Measurements from ENCODE around the gene SPOCK1. TPM values are rescaled to one million over a fixed set of nuclear protein-coding genes. Genes with fewer than 3 reads are reported as not detected.

SPOCK1 gene
- total and polyA plus RNA-seq, 2 of the 13 experiments (the other 11 are each of a cell fraction or from before 2014, with no cell fraction given), result 0.18 to 0.29 TPM

- TF ChIP-seq ZNF503 (CRISPR knock-in tag; IDR thresholded peaks at IDR 0.05) (no peak), ZMAT5 (CRISPR knock-in tag; IDR thresholded peaks at IDR 0.05; ENCODE audit: borderline replicate concordance, low read depth) (no peak), CEBPZ (IDR thresholded peaks at IDR 0.05; ENCODE audit: low read length) (no peak)
Measured at GRCh38 chr5:137223324-137224295, 275.5 kb downstream of the SPOCK1 start (continued).

GRCh38 chr5:137221943-137222342, 277.2 kb downstream of the SPOCK1 start:
- H3K36me3 ChIP-seq (replicated peaks in 1 of 2; ENCODE audit: control insufficient read depth in 1 of 2, insufficient read depth in 2 of 2, low read length in 2 of 2), result no peaks in the 10 kb centered on the region
- intact Hi-C loops (cut with micrococcal nuclease; ENCODE audit: unreplicated experiment), result no loop called here
- no peak overlapping the region for H2AFZ ChIP-seq (ENCODE audit: low read length)
- H3K27me3 ChIP-seq (ENCODE audit: control insufficient read depth in 1 of 2, insufficient read depth in 2 of 2, low read length in 2 of 2), result no peaks in the 10 kb centered on the region
- H3K79me2 ChIP-seq (ENCODE audit: insufficient read depth, low read length), result no peaks in the 10 kb centered on the region
- FAIRE-seq (no peak), ATAC-seq (no peak), DNase-seq (ENCODE audit: low spot score) (no peak)
- ChIA-PET POLR2A (no interaction called here), CTCF (ENCODE audit: low intra/inter-chr PET ratio, low total read pairs) (no interaction called here)
- no peaks in the 10 kb centered on the region for H3K9me3 ChIP-seq (ENCODE audit: low read length)
- no peak overlapping the region for H3K4me3 ChIP-seq (replicated peaks in 1 of 3; ENCODE audit: insufficient read depth in 1 of 3, low read depth in 2 of 3, low read length in 3 of 3)
- no TSS peak for BruUV-seq (replicated peaks)
- 29% methylated on average over 3 of the region's 3 CpGs for WGBS (ENCODE audit: low lambda C conversion rate)
- in situ Hi-C loops (cut with HindIII; ENCODE audit: extremely low pct_ligation_motif_present, low pct_unique_long_range_greater_than_20kb), result loop anchor here (5.0 kb wide), 1 partner anchor 145 kb away; no protein-coding TSS in a partner anchor
- H3K4me2 ChIP-seq (ENCODE audit: low read depth, low read length), result no peak overlapping the region
- no peak overlapping the region for H3K27ac ChIP-seq (ENCODE audit: extremely low read length, insufficient read depth, low read length)
- no peak overlapping the region for H3K9ac ChIP-seq (ENCODE audit: insufficient read depth, low read depth, low read length)
- H4K20me1 ChIP-seq (ENCODE audit: insufficient read depth, low read length), result no peaks in the 10 kb centered on the region
- peaks cover 20% of the 10 kb centered on the region for H3K4me1 ChIP-seq (ENCODE audit: insufficient read depth, low read length)
- TF ChIP-seq SALL1 (CRISPR knock-in tag; IDR thresholded peaks at IDR 0.05), result no peak
